GM21526 (cell line): Measurements from ENCODE around the gene ZRANB3.

Experiments used
- ATAC-seq: cut with Tn5 transposase; IDR thresholded peaks from one replicate; pipeline ENCODE4 v1.9.1; 2021; ENCODE audit warnings: moderate library complexity; ENCODE audit not compliant: unreplicated experiment, low FRiP score

The ZRANB3 gene

DNA sequence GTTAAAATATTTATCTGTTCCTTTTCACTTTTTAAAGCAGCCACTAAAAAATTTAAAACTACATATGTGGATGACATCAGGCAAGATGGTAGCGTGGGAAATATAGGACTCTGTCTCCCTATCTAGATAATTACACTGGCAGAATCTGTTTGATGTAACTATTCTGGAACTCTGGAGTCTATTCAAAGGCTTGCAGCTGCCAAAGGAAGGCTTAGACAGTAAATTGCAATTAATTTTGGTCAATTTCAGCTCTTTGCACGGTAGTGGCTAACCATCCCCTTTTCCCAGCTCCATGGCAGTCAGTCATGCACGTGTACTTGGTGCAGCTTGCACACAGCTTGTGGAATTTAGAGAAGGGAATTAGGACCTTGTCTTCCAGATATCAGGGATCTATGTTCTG lies 343.7 kb downstream of the ZRANB3 start:
- no peak for ATAC-seq

GRCh38 chr2:135186054-135186453 lies 345.0 kb downstream of the ZRANB3 start:
- ATAC-seq: no peak

DNA sequence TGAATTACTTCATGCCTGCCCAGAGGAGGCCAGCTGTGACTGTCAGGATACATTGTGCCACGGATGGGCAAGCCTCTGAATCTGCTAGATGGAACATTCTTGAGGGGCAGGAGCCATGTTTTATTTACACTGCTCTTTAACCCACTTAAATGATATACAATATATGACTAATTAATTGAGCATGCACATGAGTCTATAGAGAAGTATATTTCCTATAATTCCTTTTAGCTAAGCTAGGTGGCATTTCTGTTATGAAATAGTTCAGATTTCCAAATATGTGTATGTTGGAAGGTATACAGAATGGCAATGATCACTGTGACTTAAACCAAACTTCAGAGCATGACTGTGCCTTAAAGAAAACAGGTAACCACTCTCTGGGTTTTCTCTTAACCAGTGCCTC lies 347.2 kb downstream of the ZRANB3 start:
- ATAC-seq: no peak

GRCh38 chr2:135182601-135183000 lies 348.4 kb downstream of the ZRANB3 start:
- ATAC-seq: no peak

DNA sequence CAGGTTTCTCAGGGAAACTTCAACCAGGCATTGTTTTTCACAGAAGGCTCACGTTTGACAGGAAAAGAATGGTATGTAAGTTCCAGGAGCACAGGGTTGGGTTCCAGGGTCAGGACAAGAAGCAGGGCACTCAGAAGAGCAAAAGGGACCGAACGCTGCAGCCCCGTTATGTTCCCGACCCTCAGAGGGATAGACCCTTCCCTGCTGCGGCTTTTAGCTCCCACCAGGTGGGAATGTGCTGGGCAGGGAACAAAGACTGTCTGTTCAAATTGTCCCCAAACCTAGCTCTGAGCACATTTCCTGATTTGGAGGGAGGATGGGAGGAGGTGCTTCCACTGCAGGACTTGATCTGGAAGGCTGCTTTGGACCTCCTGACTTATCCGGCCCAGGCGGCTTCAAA lies 348.8 kb downstream of the ZRANB3 start:
- no peak for ATAC-seq

GRCh38 chr2:135179689-135180088 lies 351.3 kb downstream of the ZRANB3 start:
- ATAC-seq: no peak

- no peak for ATAC-seq
Measured at GRCh38 chr2:135175177-135175576, 355.8 kb downstream of the ZRANB3 start.

DNA sequence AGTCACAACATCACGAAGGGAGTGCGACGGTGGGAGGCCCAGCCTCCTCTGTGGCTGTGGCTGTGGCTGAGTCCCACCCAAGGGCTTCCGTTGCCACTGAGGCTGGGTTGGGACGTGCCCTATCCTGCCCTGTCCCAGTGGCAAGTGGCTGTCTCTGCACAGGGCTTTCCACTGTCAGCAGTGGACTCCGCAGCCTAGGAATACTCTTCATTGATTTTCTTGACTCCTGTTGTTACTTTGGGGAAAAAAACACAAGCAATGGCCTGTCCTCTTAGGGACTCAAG lies 356.3 kb downstream of the ZRANB3 start:
- ATAC-seq: no peak

GRCh38 chr2:135174049-135174809 lies 356.8 kb downstream of the ZRANB3 start:
- ATAC-seq: no peak

DNA sequence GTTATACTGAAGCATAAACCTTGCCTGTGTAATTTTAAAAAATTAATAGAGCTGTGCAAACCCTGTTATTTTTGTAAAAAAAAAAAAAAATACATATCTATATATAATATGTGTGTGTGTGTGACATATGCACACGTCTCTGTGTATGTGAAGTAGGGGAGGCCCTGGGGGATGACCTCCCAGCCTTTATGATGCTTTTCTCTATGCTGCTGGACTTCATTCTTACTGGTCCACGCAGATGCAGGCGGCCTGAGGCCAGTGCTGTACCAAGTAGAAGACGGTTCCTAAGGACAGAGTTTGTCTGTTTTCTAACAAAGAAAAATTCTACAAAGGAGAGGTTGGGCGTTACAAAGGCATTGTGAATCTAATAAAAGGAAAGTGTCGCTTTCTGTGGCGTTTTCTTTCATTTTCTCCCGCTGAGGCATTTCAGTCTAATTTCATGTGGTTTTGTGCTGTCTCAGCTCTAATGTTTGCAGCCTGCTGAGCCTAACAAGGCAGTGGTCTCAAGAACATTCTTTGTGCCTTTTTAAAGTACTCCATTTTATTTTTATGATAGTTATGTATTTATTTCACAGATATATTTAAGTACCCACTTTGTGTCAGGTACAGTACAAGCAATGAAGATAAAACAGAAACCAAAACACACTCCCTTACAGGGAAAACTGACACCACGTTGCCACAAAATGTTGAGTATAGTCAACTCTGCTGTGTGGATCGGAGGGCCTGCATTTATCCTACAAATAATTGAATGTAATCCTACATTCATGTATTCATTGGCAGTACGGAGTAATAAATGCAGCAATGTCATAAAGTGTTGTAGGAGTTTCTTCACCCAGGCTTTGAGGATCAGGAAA lies 360.9 kb downstream of the ZRANB3 start:
- ATAC-seq: no peak

DNA sequence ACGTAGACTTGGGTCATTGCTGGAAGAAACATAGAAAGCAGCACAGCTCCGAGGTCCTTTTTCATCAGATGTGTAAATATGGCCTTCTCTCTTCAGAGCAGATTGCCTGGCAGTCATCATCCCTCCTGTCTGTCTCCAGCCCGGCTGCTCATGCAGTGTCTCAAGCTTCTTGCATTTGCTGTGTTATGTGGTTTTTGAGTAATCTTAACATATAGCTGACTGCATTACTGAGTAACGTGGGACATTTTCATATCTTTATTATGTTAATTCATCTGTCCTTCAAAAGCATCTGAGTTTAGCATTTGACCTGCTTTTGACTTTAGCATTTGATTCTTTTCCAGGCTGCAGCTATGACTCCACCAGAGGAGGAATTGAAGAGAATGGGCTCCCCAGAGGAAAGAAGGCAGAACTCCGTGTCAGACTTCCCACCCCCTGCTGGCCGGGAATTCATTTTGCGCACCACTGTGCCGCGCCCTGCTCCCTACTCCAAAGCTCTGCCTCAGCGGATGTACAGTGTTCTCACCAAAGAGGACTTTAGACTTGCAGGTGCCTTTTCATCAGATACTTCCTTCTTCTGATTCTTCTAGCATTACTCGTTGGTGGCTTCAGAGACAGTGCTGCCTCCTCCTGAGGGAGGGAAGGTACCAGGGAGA lies 362.7 kb downstream of the ZRANB3 start:
- ATAC-seq: no peak

GRCh38 chr2:135167273-135167672 lies 363.7 kb downstream of the ZRANB3 start:
- no peak for ATAC-seq

GRCh38 chr2:135164431-135164830 lies 366.6 kb downstream of the ZRANB3 start:
- no peak for ATAC-seq

GRCh38 chr2:135163901-135164300 lies 367.1 kb downstream of the ZRANB3 start:
- no peak for ATAC-seq

DNA sequence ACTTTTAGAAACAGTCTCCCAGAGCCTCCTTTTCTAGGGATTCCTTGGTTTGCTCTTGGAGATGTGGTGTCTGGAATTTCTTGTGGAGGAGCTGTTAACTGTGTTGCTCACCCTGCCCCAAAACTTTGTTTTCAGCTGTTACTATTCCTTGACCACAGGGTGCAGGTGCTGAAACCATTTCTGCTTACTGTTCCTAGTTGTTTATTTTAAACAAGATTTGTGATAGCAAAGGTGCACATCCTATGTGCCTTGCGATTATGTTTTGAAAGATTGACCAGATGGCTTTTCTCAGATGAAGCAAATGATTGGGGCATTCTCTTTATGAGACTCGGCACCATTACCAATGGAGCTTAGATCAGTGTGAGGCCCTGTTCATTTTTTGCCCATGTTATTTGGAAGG lies 367.7 kb downstream of the ZRANB3 start:
- peak; percentile 56 for ATAC-seq

DNA sequence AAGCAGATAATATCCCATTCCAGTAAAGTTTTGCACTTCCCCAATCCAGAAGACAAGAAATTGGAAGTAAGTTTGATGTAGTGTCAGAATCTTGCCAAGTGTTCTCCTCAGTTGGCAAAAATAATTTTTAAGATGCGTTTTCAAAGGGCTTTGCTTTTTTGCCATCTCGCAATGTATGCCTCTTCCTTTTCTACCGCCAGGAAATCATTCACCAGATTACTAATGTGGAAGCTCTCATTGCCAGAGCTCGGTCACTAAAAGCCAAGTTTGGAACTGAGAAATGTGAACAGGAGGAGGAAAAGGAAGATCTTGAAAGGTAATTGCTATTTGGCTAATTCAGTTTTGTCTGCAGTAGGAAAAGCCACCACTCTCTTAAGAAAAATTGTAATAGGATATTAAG lies 368.2 kb downstream of the ZRANB3 start:
- ATAC-seq: no peak

DNA sequence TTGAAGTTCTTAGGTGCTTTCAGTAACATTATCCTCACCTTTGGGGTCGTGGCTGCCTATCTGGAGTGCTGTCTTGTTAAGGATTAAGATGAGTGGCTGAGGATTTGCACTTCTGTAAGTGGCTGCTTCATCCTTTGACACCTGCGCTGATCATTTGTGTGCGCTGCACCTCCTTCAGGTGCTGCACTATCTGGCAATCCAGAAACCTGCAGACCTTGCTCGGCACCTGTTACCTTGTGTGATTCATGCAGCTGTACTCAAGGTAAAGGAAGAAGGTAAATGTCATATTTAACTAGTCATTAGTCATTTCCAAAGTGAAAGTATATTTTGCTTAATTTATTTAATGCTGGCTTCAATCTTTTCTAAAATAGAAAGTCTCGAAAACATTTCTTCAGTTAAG lies 368.6 kb downstream of the ZRANB3 start:
- no peak for ATAC-seq

DNA sequence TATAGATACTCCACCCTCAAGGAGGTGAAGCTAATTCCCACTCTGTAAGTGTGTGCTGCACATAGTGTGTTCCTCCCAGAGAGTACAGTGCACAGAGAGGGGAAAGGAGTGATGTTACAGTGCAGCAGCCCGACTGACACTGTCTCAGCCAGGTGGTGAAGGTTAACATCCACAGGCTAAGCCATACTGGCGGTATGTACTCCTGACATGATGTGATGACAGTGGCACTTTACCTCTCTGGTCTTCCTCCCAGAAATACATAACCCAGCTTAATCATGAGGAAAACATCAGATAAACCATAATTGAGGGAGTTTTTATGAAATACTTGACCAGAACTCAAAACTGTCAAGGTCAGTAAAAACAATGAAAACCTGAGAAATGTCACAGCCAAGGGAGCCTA lies 371.8 kb downstream of the ZRANB3 start:
- ATAC-seq: no peak

DNA sequence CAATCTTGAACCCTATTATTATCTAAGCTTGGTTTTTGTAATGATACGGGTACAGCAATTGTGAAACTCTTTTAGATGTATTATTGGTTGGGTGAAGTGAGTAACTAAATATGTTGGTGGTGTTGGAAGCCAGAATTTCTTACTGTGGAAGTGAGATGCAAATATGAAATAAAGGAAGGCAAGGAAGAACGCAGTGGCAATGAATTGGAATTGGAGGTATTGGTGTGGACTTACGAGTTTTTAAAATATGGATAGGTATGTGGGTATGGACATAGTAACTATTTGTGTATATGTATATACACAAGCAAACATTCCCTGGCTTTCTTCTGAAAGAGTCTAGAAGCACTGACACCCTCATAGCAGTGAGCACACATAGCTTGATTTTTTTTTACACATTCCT lies 373.2 kb downstream of the ZRANB3 start:
- ATAC-seq: no peak

- ATAC-seq: no peak
Measured at GRCh38 chr2:135154962-135155361, 376.1 kb downstream of the ZRANB3 start.

- ATAC-seq: no peak
Measured at GRCh38 chr2:135152361-135152760, 378.7 kb downstream of the ZRANB3 start.

DNA sequence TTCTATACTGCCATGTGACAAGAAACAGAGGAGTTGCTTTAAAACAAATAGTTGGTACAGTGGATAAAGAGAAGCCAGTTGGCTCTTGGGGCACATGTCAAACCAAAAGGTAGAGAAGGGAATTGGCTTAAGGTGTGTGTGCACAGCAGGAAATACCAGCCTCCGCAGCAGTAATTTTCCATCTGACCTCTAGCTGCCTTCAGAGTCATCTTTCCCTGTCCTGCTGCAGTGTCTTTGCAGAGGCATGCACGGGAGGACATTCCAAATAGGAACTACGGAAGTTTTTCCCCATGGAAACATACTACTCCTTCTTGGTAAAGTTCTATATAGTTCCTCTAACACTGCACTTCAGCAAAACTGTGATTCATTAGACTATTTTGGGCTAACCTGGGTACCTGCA lies 379.4 kb downstream of the ZRANB3 start:
- no peak for ATAC-seq
